Tibial artery (tissue), 4 donors: ENCODE measurements around the gene TAGLN3.

Experiments
- DNase-seq, 2 donors: peaks; one replicate each; pipeline ENCODE4 v3.0.0-alpha.2; 2019
- H3K27ac ChIP-seq, 2 donors: fragments of 200-600 bp; sonication (generic) in 1 of 2; 1 replicate in 1 of 2; 2 replicates in 1 of 2; pipeline ENCODE4 v1.5.1; 2018 to 2019; ENCODE audit warnings: mild to moderate bottlenecking in 1 of 2
- H3K27me3 ChIP-seq, 2 donors: fragments of 200-600 bp; sonication (generic) in 1 of 2; one replicate each; pipeline versions ENCODE4 v1.5.1 to v1.6.0; 2016 to 2019
- H3K36me3 ChIP-seq, 3 donors: fragments of 200-600 bp; sonication (generic) in 2 of 3; one replicate each; pipeline ENCODE4 v1.5.1; 2016 to 2019; ENCODE audit warnings: mild to moderate bottlenecking in 2 of 3
- H3K4me1 ChIP-seq, 4 donors: fragments of 200-600 bp; sonication (generic) in 2 of 4; 1 replicate in 3 of 4; 2 replicates in 1 of 4; pipeline ENCODE4 v1.5.1; 2016 to 2019
- H3K4me3 ChIP-seq, 2 donors: fragments of 200-600 bp; sonication (generic) in 1 of 2; 1 replicate in 1 of 2; 2 replicates in 1 of 2; pipeline ENCODE4 v1.5.1; 2018 to 2019; ENCODE audit warnings: mild to moderate bottlenecking in 2 of 2
- H3K9me3 ChIP-seq, 3 donors: fragments of 200-600 bp; sonication (generic) in 1 of 3; one replicate each; pipeline ENCODE4 v1.5.1; 2016 to 2019
- CTCF ChIP-seq, 2 experiments: fragments of 200-600 bp in 1 of 2; fragments of 450-650 bp in 1 of 2; IDR thresholded peaks; one replicate each; pipeline ENCODE4 v1.5.1; 2017 to 2019; ENCODE audit warnings: antibody characterized with exemption in 2 of 2, mild to moderate bottlenecking in 1 of 2, moderate library complexity in 1 of 2
- intact Hi-C: fragments of 100-400 bp; cut with DNase I; formaldehyde crosslinking; loops from one replicate; pipeline ENCODE4 v1.15.0; 2023; ENCODE audit warnings: low total_unique reads

Gene TAGLN3

DNA sequence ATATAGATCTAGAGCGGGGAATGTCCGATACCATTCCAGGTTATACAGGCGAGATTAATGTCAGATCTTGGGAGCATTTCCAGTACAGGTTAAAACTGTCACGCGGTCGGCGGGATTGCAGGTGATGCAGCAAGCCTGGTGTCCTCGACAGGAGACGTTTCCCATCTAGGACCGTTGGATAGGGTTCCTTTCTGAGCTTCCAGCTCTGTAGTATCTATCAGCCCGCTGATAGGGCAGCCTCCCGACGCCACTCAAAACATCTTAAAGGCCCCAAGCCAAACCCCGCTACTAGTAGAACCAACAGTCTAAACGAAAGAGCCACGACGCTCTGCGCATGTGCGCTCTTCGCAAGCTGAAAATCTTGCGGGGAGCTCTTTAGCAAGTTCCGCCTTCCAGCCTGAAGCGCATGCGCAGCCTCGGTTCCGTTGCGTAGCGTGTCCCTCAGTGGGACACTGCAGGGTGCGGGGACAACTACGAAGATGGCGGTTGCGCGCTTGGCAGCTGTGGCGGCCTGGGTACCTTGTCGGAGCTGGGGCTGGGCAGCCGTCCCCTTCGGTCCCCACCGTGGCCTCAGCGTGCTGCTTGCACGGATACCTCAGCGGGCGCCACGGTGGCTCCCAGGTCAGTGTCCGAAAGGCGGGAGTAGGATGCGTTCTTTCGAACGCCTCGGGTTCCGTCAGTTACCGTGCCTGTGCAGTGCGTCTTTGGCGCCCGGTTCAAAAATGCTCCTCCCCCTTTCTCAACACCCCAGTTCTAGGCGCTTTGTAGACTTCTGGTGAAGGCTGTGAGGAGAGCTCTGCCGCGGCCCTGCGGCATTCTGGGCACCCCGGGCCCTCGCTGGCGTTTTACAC is 19.9 kb upstream of the TAGLN3 start, which contains the start of gene ABHD10:
Gene ABHD10, plus strand, starts transcription at position 444 of the 851 bp plus-strand sequence. Its CDS starts 36 bp downstream, at position 480.
- Histone ChIP-seq H3K27me3 (no peaks in the 10 kb centered on the region), H3K27ac (peak within 1 kb of the TSS; percentile 82 to 86), H3K4me3 (peak within 1 kb of the TSS; percentile 72 to 86), H3K36me3 (peaks cover 9 to 15% (median 13%) of the 10 kb centered on the region in 3 donors), H3K9me3 (no peaks in the 10 kb centered on the region), H3K4me1 (peaks cover 0 to 28% (median 14%) of the 10 kb centered on the region in 4 donors)
- TF ChIP-seq CTCF (IDR thresholded peaks at IDR 0.05) = no peak
- DNase-seq = peak; percentile 97 to 98
- intact Hi-C loops = no loop called here

GRCh38 chr3:111979434-111980038 is 19.2 kb upstream of the TAGLN3 start:
- DNase-seq = no peak
- no peaks in the 10 kb centered on the region for H3K9me3 ChIP-seq
- peaks cover 2 to 8% (median 6%) of the 10 kb centered on the region in 3 donors for H3K36me3 ChIP-seq
- intact Hi-C loops = no loop called here
- H3K27me3 ChIP-seq = no peaks in the 10 kb centered on the region
- TF ChIP-seq CTCF (IDR thresholded peaks at IDR 0.05) = no peak
- H3K4me3 ChIP-seq = peak overlapping the region; percentile 72 to 86
- peaks cover 0 to 28% (median 14%) of the 10 kb centered on the region in 4 donors for H3K4me1 ChIP-seq
- peak overlapping the region; percentile 82 to 86 for H3K27ac ChIP-seq

DNA sequence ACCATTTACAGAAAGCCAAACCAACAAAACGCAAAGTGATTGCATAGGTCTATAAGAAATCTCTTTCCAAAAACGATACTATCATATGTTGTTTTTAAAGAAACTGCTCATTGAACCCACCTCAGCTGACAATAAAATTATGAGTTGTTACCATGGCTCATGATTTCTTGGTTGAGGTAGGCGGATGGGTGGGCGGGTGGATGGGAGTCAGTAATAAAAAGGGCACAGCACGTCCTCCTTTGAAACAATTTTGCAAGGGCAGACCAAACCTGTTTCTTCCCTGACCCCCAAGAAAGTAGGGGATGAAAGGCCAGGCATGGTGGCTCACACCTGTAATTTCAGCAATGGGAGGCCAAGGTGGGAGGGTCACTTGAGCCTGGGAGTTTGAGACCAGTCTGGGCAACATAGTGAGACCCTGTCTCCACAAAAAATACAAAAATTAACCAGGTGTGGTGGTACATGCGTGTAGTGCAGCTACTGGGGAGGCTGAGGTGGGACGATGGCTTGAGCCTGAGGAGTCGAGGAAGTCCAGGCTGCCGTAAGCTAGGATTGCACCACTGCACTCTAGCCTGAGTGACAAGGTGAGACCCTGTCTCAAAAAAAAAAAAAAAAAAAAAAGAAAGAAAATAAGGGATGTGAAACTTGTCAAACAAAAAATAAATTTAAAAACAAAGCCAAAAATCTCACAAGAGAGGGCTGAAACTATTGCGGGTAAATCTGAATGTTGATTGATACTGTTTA is 17.8 kb upstream of the TAGLN3 start:
- Histone ChIP-seq H3K4me1 (peaks cover 0 to 28% (median 14%) of the 10 kb centered on the region in 4 donors), H3K9me3 (no peaks in the 10 kb centered on the region), H3K27ac (no peak overlapping the region), H3K27me3 (no peaks in the 10 kb centered on the region), H3K4me3 (no peak overlapping the region), H3K36me3 (no peaks in the 10 kb centered on the region)
- TF ChIP-seq CTCF (IDR thresholded peaks at IDR 0.05) = no peak
- DNase-seq = no peak
- intact Hi-C loops = no loop called here

GRCh38 chr3:111981457-111981763 is 17.3 kb upstream of the TAGLN3 start:
- Histone ChIP-seq H3K27ac (no peak overlapping the region), H3K9me3 (no peaks in the 10 kb centered on the region), H3K36me3 (no peaks in the 10 kb centered on the region), H3K4me1 (peaks cover 0 to 28% (median 14%) of the 10 kb centered on the region in 4 donors), H3K4me3 (no peak overlapping the region), H3K27me3 (no peaks in the 10 kb centered on the region)
- TF ChIP-seq CTCF (IDR thresholded peaks at IDR 0.05) = no peak
- intact Hi-C loops = no loop called here
- no peak for DNase-seq

DNA sequence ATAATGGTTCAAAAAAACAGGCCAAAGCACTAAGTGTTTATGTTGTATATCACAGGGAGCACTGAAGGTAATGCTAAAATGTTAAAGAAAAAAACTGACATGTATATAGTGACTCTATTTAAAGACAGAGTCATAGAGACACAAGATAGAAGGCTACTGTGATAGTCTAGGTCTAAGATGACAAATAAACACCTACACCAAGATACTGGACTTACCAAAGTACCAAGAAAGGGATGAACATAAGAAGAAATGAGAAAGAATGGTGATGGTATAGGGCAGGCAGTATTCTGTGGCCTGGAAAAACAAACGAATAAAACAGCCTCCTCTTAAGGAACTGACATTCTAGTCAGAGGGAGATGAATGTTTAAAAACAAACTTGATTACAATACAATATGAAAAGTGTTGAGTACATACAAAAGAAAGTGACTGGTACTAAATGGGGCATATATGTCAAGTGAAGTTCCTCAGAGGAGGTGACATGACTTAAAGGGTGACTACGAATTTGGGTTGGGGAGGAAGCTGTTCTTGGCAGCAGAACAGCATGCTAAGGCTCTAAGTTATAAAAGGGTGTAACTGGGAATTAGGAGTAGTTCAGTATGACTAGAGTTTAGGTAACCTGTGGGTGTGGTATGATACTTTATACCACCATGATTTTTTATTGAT is 14.0 kb upstream of the TAGLN3 start:
- H3K27ac ChIP-seq = no peak overlapping the region
- DNase-seq = no peak
- H3K27me3 ChIP-seq = no peaks in the 10 kb centered on the region
- peaks cover 2 to 22% (median 15%) of the 10 kb centered on the region in 3 donors for H3K36me3 ChIP-seq
- H3K9me3 ChIP-seq = no peaks in the 10 kb centered on the region
- no peak overlapping the region for H3K4me3 ChIP-seq
- intact Hi-C loops = no loop called here
- peaks cover 0 to 24% (median 12%) of the 10 kb centered on the region in 4 donors for H3K4me1 ChIP-seq
- no peak for TF ChIP-seq CTCF (IDR thresholded peaks at IDR 0.05)
